ENCODE data around the gene LYPD6B. TPM values are rescaled to one million over a fixed set of nuclear protein-coding genes. Genes with fewer than 3 reads are reported as not detected.

Gene LYPD6B
- total RNA-seq, 1 donor: 2.5 TPM

- H3K4me1 ChIP-seq (ENCODE audit: insufficient read depth, low read length): peaks cover 5% of the 10 kb centered on the region
- no peak overlapping the region for H2AFZ ChIP-seq (ENCODE audit: low read length)
- no peaks in the 10 kb centered on the region for H3K27me3 ChIP-seq (ENCODE audit: insufficient read depth, low read length)
- H3K4me3 ChIP-seq (ENCODE audit: insufficient read depth, low read length): no peak overlapping the region
- H3K79me2 ChIP-seq (ENCODE audit: insufficient read depth, low read length): no peaks in the 10 kb centered on the region
- no peak overlapping the region for H3K27ac ChIP-seq (ENCODE audit: low read depth, low read length)
- H4K20me1 ChIP-seq (ENCODE audit: insufficient read depth, low read length): no peaks in the 10 kb centered on the region
- no peaks in the 10 kb centered on the region for H3K9me3 ChIP-seq (ENCODE audit: low read depth, low read length)
- no peak overlapping the region for H3K4me2 ChIP-seq (ENCODE audit: insufficient read depth, low read length)
- no peak for DNase-seq (ENCODE audit: insufficient read length, low spot score, missing footprints)
- TF ChIP-seq CTCF (IDR thresholded peaks at IDR 0.05; ENCODE audit: extremely low read depth, low read depth, low read length): no peak
- H3K36me3 ChIP-seq (ENCODE audit: insufficient read depth, low read length): no peaks in the 10 kb centered on the region
Measured at GRCh38 chr2:149057401-149057800, 18.9 kb downstream of the LYPD6B start.

GRCh38 chr2:149058936-149059335 is 20.4 kb downstream of the LYPD6B start:
- H3K79me2 ChIP-seq (ENCODE audit: insufficient read depth, low read length): no peaks in the 10 kb centered on the region
- H3K9me3 ChIP-seq (ENCODE audit: low read depth, low read length): no peaks in the 10 kb centered on the region
- peaks cover 5% of the 10 kb centered on the region for H3K4me1 ChIP-seq (ENCODE audit: insufficient read depth, low read length)
- H3K27me3 ChIP-seq (ENCODE audit: insufficient read depth, low read length): no peaks in the 10 kb centered on the region
- TF ChIP-seq CTCF (IDR thresholded peaks at IDR 0.05; ENCODE audit: extremely low read depth, low read depth, low read length): no peak
- no peak overlapping the region for H3K27ac ChIP-seq (ENCODE audit: low read depth, low read length)
- H3K36me3 ChIP-seq (ENCODE audit: insufficient read depth, low read length): no peaks in the 10 kb centered on the region
- no peak overlapping the region for H3K4me2 ChIP-seq (ENCODE audit: insufficient read depth, low read length)
- no peak overlapping the region for H3K4me3 ChIP-seq (ENCODE audit: insufficient read depth, low read length)
- H2AFZ ChIP-seq (ENCODE audit: low read length): no peak overlapping the region
- no peaks in the 10 kb centered on the region for H4K20me1 ChIP-seq (ENCODE audit: insufficient read depth, low read length)
- DNase-seq (ENCODE audit: insufficient read length, low spot score, missing footprints): no peak

- Histone ChIP-seq H3K9me3 (ENCODE audit: low read depth, low read length) (no peaks in the 10 kb centered on the region), H3K27ac (ENCODE audit: low read depth, low read length) (no peak overlapping the region), H3K4me3 (ENCODE audit: insufficient read depth, low read length) (no peak overlapping the region), H3K27me3 (ENCODE audit: insufficient read depth, low read length) (no peaks in the 10 kb centered on the region), H4K20me1 (ENCODE audit: insufficient read depth, low read length) (no peaks in the 10 kb centered on the region), H3K36me3 (ENCODE audit: insufficient read depth, low read length) (no peaks in the 10 kb centered on the region), H3K4me2 (ENCODE audit: insufficient read depth, low read length) (no peak overlapping the region), H3K79me2 (ENCODE audit: insufficient read depth, low read length) (no peaks in the 10 kb centered on the region), H3K4me1 (ENCODE audit: insufficient read depth, low read length) (peaks cover 11% of the 10 kb centered on the region), H2AFZ (ENCODE audit: low read length) (no peak overlapping the region)
- no peak for DNase-seq (ENCODE audit: insufficient read length, low spot score, missing footprints)
- TF ChIP-seq CTCF (IDR thresholded peaks at IDR 0.05; ENCODE audit: extremely low read depth, low read depth, low read length): no peak
Measured at GRCh38 chr2:149059822-149060221, 21.3 kb downstream of the LYPD6B start.

DNA sequence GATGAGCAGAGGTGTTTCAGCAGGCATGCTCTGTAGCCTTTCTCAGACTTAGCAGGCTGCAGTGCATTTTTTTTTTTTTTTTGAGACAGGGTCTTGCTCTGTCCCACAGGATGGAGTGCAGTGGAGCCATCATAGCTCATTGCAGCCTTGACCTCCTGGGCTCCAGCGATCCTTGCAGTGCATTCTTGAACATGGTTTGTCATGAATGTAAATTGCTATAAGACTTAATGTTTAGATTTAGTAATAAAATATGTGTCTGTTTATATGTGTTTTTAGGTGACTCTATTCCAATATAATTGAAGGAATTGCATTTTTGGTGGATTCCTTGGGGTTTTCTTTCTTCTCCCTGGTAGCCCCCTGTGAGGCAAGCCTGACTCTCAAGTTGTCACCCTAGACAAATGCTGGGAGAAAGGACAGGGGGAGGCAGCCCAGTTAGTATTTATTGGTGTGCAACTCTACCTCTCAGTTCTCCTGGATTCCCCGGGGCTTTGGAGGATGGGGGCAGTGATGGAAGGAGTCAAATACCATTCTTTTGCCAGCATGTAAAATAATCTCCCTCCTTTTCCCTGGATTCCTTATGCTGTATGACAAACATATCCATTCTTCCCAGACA is 22.7 kb downstream of the LYPD6B start:
- Histone ChIP-seq H3K4me2 (ENCODE audit: insufficient read depth, low read length) (no peak overlapping the region), H3K79me2 (ENCODE audit: insufficient read depth, low read length) (no peaks in the 10 kb centered on the region), H4K20me1 (ENCODE audit: insufficient read depth, low read length) (no peaks in the 10 kb centered on the region), H3K27ac (ENCODE audit: low read depth, low read length) (no peak overlapping the region), H3K4me3 (ENCODE audit: insufficient read depth, low read length) (no peak overlapping the region), H3K4me1 (ENCODE audit: insufficient read depth, low read length) (peaks cover 15% of the 10 kb centered on the region), H3K27me3 (ENCODE audit: insufficient read depth, low read length) (no peaks in the 10 kb centered on the region), H3K36me3 (ENCODE audit: insufficient read depth, low read length) (no peaks in the 10 kb centered on the region), H3K9me3 (ENCODE audit: low read depth, low read length) (no peaks in the 10 kb centered on the region), H2AFZ (ENCODE audit: low read length) (no peak overlapping the region)
- TF ChIP-seq CTCF (IDR thresholded peaks at IDR 0.05; ENCODE audit: extremely low read depth, low read depth, low read length): no peak
- DNase-seq (ENCODE audit: insufficient read length, low spot score, missing footprints): no peak

Measured in osteoblast (primary cell).